ENCODE data around the gene USP54. TPM values are rescaled to one million over a fixed set of nuclear protein-coding genes. Genes with fewer than 3 reads are reported as not detected.

The USP54 gene
- total RNA-seq, 2 experiments from 2014 or later: 3.5 to 3.8 TPM

- no peaks in the 10 kb centered on the region for H3K9me3 Mint-ChIP-seq
- CTCF ChIA-PET: interaction anchor here (1.2 kb wide), 1 partner anchor 90 kb away, joined by 3 read pairs; no protein-coding TSS in a partner anchor
Measured at GRCh38 chr10:73553761-73554160, 37.4 kb downstream of the USP54 start.

GRCh38 chr10:73552819-73553715, 38.1 kb downstream of the USP54 start:
- Mint-ChIP-seq H3K27me3 (ENCODE audit: low read depth) (no peaks in the 10 kb centered on the region), H3K36me3 (ENCODE audit: low read depth) (no peaks in the 10 kb centered on the region), H3K27ac (no peak overlapping the region), H3K4me3 (no peak overlapping the region), H3K9me3 (no peaks in the 10 kb centered on the region), H3K4me1 (ENCODE audit: low read depth) (no peaks in the 10 kb centered on the region)
- CTCF ChIA-PET: no interaction called here
- no peak for DNase-seq
- intact Hi-C loops (cut with micrococcal nuclease): no loop called here

More at GRCh38 chr10:73553761-73554160, 37.4 kb downstream of the USP54 start:
- no peak for DNase-seq
- intact Hi-C loops (cut with micrococcal nuclease): no loop called here
- H3K27ac Mint-ChIP-seq: no peak overlapping the region
- no peaks in the 10 kb centered on the region for H3K4me1 Mint-ChIP-seq (ENCODE audit: low read depth)
- H3K4me3 Mint-ChIP-seq: no peak overlapping the region
- H3K36me3 Mint-ChIP-seq (ENCODE audit: low read depth): no peaks in the 10 kb centered on the region
- no peaks in the 10 kb centered on the region for H3K27me3 Mint-ChIP-seq (ENCODE audit: low read depth)

DNA sequence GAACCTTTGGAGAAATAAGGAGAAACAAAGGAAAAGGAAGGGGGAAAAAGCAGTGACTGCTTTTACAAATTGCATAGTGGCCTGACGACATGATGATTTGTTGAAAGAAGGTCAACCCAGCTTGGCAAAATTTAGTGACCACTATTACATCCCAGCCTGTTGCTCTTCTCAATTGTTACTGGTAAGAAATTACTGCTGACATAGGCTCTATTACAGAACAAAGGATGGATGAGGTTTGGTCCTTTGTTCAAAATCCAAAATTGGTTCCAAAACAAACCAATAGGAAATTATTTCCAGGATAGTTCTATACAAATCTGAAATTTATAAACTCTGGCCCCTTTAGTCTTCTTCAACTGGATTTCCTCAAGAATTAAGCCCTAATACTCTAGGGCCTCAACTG, 39.6 kb downstream of the USP54 start:
- Mint-ChIP-seq H3K9me3 (no peaks in the 10 kb centered on the region), H3K27me3 (ENCODE audit: low read depth) (no peaks in the 10 kb centered on the region), H3K4me1 (ENCODE audit: low read depth) (no peaks in the 10 kb centered on the region), H3K27ac (no peak overlapping the region), H3K4me3 (no peak overlapping the region), H3K36me3 (ENCODE audit: low read depth) (no peaks in the 10 kb centered on the region)
- no peak for DNase-seq
- intact Hi-C loops (cut with micrococcal nuclease): no loop called here
- CTCF ChIA-PET: interaction anchor here (0.6 kb wide), 1 partner anchor 56 kb away, joined by 3 read pairs; no protein-coding TSS in a partner anchor

GRCh38 chr10:73545357-73545756, 45.8 kb downstream of the USP54 start:
- Mint-ChIP-seq H3K36me3 (ENCODE audit: low read depth) (peaks cover 1% of the 10 kb centered on the region), H3K9me3 (no peaks in the 10 kb centered on the region), H3K4me1 (ENCODE audit: low read depth) (no peaks in the 10 kb centered on the region), H3K4me3 (no peak overlapping the region), H3K27ac (no peak overlapping the region), H3K27me3 (ENCODE audit: low read depth) (no peaks in the 10 kb centered on the region)
- CTCF ChIA-PET: no interaction called here
- no peak for DNase-seq
- intact Hi-C loops (cut with micrococcal nuclease): no loop called here

GRCh38 chr10:73537709-73538108, 53.4 kb downstream of the USP54 start:
- H3K27me3 Mint-ChIP-seq (ENCODE audit: low read depth): no peaks in the 10 kb centered on the region
- H3K4me3 Mint-ChIP-seq: no peak overlapping the region
- intact Hi-C loops (cut with micrococcal nuclease): no loop called here
- peaks cover 8% of the 10 kb centered on the region for H3K4me1 Mint-ChIP-seq (ENCODE audit: low read depth)
- peaks cover 4% of the 10 kb centered on the region for H3K36me3 Mint-ChIP-seq (ENCODE audit: low read depth)
- DNase-seq: no peak
- no peaks in the 10 kb centered on the region for H3K9me3 Mint-ChIP-seq
- H3K27ac Mint-ChIP-seq: no peak overlapping the region
- CTCF ChIA-PET: interaction anchor here (0.7 to 2.1 kb wide), 3 partner anchors 8 to 108 kb away, joined by 3 to 8 read pairs (median 7); no protein-coding TSS in a partner anchor

- CTCF ChIA-PET: interaction anchor here (1.8 kb wide), 1 partner anchor 107 kb away, joined by 7 read pairs; no protein-coding TSS in a partner anchor
- Mint-ChIP-seq H3K36me3 (ENCODE audit: low read depth) (peaks cover 3% of the 10 kb centered on the region), H3K9me3 (no peaks in the 10 kb centered on the region), H3K27ac (no peak overlapping the region), H3K4me3 (no peak overlapping the region), H3K27me3 (ENCODE audit: low read depth) (no peaks in the 10 kb centered on the region), H3K4me1 (ENCODE audit: low read depth) (peaks cover 8% of the 10 kb centered on the region)
- intact Hi-C loops (cut with micrococcal nuclease): no loop called here
- no peak for DNase-seq
Measured at GRCh38 chr10:73537288-73537687, 53.9 kb downstream of the USP54 start.

- no peak for DNase-seq
- H3K36me3 Mint-ChIP-seq (ENCODE audit: low read depth): peaks cover 3% of the 10 kb centered on the region
- no peaks in the 10 kb centered on the region for H3K9me3 Mint-ChIP-seq
- H3K4me1 Mint-ChIP-seq (ENCODE audit: low read depth): peaks cover 8% of the 10 kb centered on the region
- CTCF ChIA-PET: interaction anchor here (1.1 kb wide), 1 partner anchor 109 kb away, joined by 6 read pairs; no protein-coding TSS in a partner anchor
- no peak overlapping the region for H3K4me3 Mint-ChIP-seq
- intact Hi-C loops (cut with micrococcal nuclease): no loop called here
- no peak overlapping the region for H3K27ac Mint-ChIP-seq
- H3K27me3 Mint-ChIP-seq (ENCODE audit: low read depth): no peaks in the 10 kb centered on the region
Measured at GRCh38 chr10:73534857-73535256, 56.3 kb downstream of the USP54 start.

DNA sequence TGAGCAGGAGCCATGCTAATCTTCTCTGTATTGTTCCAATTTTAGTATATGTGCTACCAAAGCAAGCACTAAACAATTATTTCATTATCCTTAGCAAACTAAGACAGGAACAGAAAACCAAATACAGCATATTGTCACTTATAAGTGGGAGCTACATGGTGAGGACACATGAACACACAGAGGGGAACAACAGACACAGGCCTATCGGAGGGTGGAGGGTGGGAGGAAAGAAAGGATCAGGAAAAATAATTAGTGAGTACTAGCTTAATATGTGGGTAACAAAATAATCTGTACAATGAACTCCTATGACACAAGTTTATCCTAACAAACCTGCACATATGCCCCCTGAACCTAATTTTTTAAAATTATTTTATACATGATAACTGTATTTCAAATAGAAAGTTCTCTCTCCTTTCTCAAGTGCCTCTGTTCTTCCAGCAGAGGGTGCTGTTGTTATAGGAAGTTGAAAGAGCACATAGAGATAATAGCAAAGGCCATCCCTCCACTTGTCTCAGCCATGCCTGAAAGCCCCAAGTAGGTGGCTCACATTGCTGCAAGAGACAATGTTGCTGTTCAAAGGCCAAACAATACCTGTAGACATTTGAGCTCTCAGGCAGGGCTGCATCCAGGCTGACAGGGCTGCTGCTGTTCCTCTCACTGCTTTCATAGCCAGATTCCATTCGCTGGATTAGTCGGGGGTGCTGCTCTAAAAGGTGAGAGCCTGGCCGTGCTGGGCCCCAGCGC, 61.9 kb downstream of the USP54 start:
- Mint-ChIP-seq H3K4me3 (no peak overlapping the region), H3K27ac (no peak overlapping the region), H3K4me1 (ENCODE audit: low read depth) (no peaks in the 10 kb centered on the region), H3K9me3 (no peaks in the 10 kb centered on the region), H3K36me3 (ENCODE audit: low read depth) (no peaks in the 10 kb centered on the region), H3K27me3 (ENCODE audit: low read depth) (no peaks in the 10 kb centered on the region)
- intact Hi-C loops (cut with micrococcal nuclease): loop anchor here (1.0 to 5.0 kb wide), 4 partner anchors 98 to 350 kb away; no protein-coding TSS in a partner anchor
- CTCF ChIA-PET: interaction anchor here (0.6 to 4.1 kb wide), 21 partner anchors 9 to 321 kb away, joined by 3 to 114 read pairs (median 4); no protein-coding TSS in a partner anchor
- peak; percentile 60 for DNase-seq

DNA sequence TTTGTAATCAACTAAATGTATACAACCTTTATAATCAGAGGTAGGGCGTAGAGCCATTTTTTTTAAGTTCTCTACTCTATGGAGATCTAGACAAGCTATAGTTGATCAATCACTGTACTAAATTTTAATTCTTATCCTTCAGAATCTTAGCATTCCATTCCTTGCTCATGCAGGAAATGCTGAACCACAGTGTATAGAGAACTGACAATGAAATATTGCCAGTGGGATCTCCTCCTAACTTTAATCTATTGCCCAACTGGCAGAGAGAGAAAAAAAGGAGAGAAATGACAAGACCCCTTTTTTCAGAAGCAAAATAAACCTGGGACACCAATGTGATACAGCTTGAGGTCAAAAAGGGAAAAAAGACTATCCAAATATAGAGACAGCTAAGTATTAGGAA, 68.9 kb downstream of the USP54 start:
- Mint-ChIP-seq H3K4me1 (ENCODE audit: low read depth) (no peaks in the 10 kb centered on the region), H3K27ac (no peak overlapping the region), H3K27me3 (ENCODE audit: low read depth) (no peaks in the 10 kb centered on the region), H3K4me3 (no peak overlapping the region), H3K9me3 (no peaks in the 10 kb centered on the region), H3K36me3 (ENCODE audit: low read depth) (no peaks in the 10 kb centered on the region)
- intact Hi-C loops (cut with micrococcal nuclease): no loop called here
- no peak for DNase-seq
- CTCF ChIA-PET: interaction anchor here (0.5 kb wide), 1 partner anchor 1484 kb away, joined by 4 read pairs; no protein-coding TSS in a partner anchor

- intact Hi-C loops (cut with micrococcal nuclease): no loop called here
- Mint-ChIP-seq H3K27ac (no peak overlapping the region), H3K27me3 (ENCODE audit: low read depth) (no peaks in the 10 kb centered on the region), H3K9me3 (no peaks in the 10 kb centered on the region), H3K4me3 (no peak overlapping the region), H3K4me1 (ENCODE audit: low read depth) (no peaks in the 10 kb centered on the region), H3K36me3 (ENCODE audit: low read depth) (no peaks in the 10 kb centered on the region)
- CTCF ChIA-PET: interaction anchor here (2.6 kb wide), 1 partner anchor 10 kb away, joined by 10 read pairs; no protein-coding TSS in a partner anchor
- DNase-seq: no peak
Measured at GRCh38 chr10:73519336-73519735, 71.8 kb downstream of the USP54 start.

DNA sequence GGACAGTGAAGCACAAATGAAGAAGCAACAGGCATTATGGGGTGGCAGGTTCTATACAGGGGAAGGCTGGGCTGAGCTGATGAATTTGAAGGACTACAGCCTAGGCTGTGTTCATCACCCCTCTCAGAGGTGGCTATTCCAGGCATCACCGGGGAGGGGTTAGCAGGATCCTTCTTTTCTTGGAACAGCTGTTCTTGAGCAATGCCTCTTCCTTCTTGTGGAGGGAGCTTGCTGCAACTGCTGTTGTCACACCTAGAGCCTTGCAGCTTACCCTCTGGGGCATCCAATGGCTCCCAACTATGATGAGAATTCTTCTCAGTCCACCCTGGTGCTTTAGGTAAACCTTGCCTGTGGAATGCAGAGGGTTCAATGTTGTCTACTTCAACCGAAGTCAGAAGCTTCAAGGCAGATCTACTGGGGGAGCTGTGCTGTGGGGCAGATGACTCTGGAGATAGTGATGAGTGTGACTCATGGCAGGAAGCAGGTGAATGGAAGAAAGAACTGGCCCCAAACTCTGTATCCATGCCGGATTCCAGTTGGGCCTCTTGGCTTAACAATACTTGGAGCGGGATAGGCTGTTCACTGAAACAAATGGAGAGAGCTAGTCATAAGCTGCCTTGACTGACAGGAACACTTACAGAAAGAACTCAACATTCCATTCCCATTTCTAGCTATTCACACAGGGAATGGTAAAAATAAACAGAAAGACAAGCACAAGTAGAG, 73.8 kb downstream of the USP54 start:
- intact Hi-C loops (cut with micrococcal nuclease): no loop called here
- CTCF ChIA-PET: interaction anchor here (1.4 to 1.5 kb wide), 2 partner anchors 11 to 12 kb away, joined by 4 to 7 read pairs; no protein-coding TSS in a partner anchor
- Mint-ChIP-seq H3K4me3 (no peak overlapping the region), H3K4me1 (ENCODE audit: low read depth) (no peaks in the 10 kb centered on the region), H3K27me3 (ENCODE audit: low read depth) (no peaks in the 10 kb centered on the region), H3K36me3 (ENCODE audit: low read depth) (no peaks in the 10 kb centered on the region), H3K9me3 (no peaks in the 10 kb centered on the region), H3K27ac (no peak overlapping the region)
- DNase-seq: no peak

Data from activated naive CD4-positive, alpha-beta T cell treated with anti-CD3 and anti-CD28 coated beads for 36 hours (primary cell).